ENCODE results near the gene RELT. TPM values are rescaled to one million over a fixed set of nuclear protein-coding genes. Genes with fewer than 3 reads are reported as not detected.

RELT gene, protein sequence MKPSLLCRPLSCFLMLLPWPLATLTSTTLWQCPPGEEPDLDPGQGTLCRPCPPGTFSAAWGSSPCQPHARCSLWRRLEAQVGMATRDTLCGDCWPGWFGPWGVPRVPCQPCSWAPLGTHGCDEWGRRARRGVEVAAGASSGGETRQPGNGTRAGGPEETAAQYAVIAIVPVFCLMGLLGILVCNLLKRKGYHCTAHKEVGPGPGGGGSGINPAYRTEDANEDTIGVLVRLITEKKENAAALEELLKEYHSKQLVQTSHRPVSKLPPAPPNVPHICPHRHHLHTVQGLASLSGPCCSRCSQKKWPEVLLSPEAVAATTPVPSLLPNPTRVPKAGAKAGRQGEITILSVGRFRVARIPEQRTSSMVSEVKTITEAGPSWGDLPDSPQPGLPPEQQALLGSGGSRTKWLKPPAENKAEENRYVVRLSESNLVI
- 10 to 100 TPM; 26.2 to 28.4 TPM for total RNA-seq

DNA sequence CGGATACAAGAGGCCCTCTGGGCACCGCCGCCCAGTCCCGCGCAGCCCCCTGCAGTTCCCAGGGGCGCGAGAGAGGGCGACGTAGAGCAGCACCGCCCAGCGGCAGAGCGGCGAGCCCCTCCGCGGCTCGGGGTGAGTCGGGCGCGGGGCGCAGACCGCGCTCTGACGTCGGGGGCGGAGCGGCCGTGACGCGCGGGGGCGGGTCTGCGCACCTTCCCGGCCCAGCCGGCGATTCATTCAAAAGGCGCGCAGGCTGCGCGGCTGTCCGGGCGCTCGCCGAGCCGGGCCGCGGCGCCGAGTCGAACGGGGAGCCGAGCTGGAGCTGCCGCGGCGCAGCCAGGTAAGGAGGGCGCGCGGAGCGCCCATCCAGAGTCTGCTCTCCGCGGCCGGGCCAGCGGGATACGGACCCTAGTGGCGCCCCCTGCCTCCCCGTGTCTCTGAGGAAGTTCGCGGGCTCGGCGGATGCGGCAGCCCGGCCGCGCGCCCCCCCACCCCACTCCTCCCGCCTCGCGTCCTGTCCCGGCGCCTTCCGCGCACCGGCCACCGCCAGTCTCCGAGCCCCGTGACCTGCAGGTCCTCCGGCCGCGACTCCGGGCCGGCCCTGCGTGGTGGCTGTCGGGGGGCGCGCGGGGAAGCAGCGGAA, at the start of gene RELT:
Gene RELT (plus strand): TSS at position 240 of the 643 bp plus-strand sequence. CDS start 12,738 bp downstream, outside the sequence.
- DNase-seq (peak; percentile 99), ATAC-seq (ENCODE audit: low read depth) (peak; percentile 79)
- Mint-ChIP-seq H3K9me3 (no peaks in the 10 kb centered on the region), H3K4me3 (peak within 1 kb of the TSS; percentile 93), H3K36me3 (peaks cover 5% of the 10 kb centered on the region), H3K4me1 (peaks cover 38% of the 10 kb centered on the region), H3K27ac (peak within 1 kb of the TSS; percentile 91), H3K27me3 (no peaks in the 10 kb centered on the region)
- POLR2A ChIA-PET = interaction anchor here (1.1 to 2.0 kb wide), 4 partner anchors 9 to 272 kb away, joined by 4 to 10 read pairs (median 8); no protein-coding TSS in a partner anchor

DNA sequence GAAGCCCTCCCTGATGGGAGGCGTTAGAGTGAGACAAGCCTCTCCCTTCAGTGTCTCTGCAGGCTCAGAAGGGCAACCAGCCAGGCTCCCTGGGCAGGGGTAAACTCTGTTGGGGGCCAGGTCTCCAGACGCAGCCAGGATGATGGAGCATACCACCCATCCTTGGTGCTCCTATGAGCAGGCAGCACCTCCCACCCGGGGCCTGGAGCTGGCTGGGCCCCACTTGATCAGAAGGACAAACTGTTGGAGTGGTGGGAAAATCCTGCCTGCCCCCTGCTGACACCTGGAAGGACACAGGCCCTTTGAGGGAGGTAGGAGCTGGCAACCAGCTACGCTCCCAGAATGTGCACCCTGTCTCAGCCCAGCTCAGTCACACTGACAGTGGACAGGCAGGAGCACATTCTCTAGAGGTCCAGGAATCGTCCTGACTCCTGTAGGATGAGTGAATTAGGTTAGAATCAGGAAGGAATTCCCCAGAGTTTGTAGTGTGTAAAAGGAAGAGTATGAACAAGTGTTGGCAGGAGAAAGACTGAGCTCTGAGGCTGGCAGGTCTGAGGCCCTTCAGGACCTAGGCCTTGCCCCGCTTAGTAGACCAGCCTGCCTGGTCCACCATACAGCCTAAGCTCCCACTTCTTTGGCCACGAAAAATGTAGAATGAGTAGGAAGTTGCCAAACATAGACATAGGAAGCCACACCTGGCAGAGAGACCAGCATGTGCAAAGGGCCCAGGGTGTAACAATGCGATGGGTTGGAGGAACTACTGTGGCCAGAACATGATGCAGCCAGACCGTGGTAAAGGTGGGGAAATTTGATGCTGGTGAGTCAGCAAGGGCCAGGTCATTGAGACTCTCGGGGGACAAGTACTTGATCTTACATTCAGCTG, 49.0 kb upstream of the RELT start:
- Mint-ChIP-seq H3K4me3 (no peak overlapping the region), H3K27ac (no peak overlapping the region), H3K36me3 (no peaks in the 10 kb centered on the region), H3K9me3 (no peaks in the 10 kb centered on the region), H3K4me1 (peaks cover 9% of the 10 kb centered on the region), H3K27me3 (no peaks in the 10 kb centered on the region)
- POLR2A ChIA-PET = interaction anchor here (0.6 kb wide), 1 partner anchor 525 kb away, joined by 3 read pairs; no protein-coding TSS in a partner anchor
- no peak for DNase-seq
- ATAC-seq (ENCODE audit: low read depth) = no peak

DNA sequence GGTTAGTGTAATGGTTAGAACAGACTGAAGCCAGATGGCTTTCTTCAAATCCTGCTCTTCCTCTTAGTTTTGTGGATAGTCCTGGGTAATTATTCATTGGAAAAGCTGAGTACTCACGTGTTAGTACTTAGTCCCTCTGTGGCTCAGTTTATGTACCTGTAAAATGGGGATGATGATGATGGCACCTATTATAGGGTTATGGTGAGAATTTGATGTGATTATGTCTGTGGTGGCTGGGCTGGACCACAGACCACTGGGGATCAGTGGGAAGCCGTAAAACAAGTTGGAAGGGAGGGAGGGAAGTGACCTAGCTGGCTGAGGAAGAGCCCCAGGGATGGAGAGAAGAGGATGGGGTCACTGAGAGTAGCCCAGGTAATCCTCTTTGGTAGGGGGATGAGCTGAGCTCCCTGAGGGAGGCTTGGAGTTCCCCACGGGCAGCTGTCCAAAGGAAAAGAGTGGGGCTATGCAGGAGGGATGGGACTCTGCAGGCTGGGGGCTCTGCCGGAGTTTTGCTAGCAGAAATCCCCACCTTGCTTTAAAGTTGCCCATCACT, 48.3 kb upstream of the RELT start:
- H3K27ac Mint-ChIP-seq = no peak overlapping the region
- POLR2A ChIA-PET = interaction anchor here (0.6 kb wide), 1 partner anchor 524 kb away, joined by 3 read pairs; no protein-coding TSS in a partner anchor
- ATAC-seq (ENCODE audit: low read depth) (no peak), DNase-seq (no peak)
- no peaks in the 10 kb centered on the region for H3K36me3 Mint-ChIP-seq
- H3K9me3 Mint-ChIP-seq = no peaks in the 10 kb centered on the region
- peaks cover 9% of the 10 kb centered on the region for H3K4me1 Mint-ChIP-seq
- no peaks in the 10 kb centered on the region for H3K27me3 Mint-ChIP-seq
- no peak overlapping the region for H3K4me3 Mint-ChIP-seq

GRCh38 chr11:73330569-73331093, 45.6 kb upstream of the RELT start:
- Mint-ChIP-seq H3K27me3 (peaks cover 3% of the 10 kb centered on the region), H3K27ac (no peak overlapping the region), H3K4me3 (no peak overlapping the region), H3K9me3 (no peaks in the 10 kb centered on the region), H3K4me1 (peaks cover 7% of the 10 kb centered on the region), H3K36me3 (no peaks in the 10 kb centered on the region)
- no peak for DNase-seq
- POLR2A ChIA-PET = no interaction called here
- ATAC-seq (ENCODE audit: low read depth) = no peak

DNA sequence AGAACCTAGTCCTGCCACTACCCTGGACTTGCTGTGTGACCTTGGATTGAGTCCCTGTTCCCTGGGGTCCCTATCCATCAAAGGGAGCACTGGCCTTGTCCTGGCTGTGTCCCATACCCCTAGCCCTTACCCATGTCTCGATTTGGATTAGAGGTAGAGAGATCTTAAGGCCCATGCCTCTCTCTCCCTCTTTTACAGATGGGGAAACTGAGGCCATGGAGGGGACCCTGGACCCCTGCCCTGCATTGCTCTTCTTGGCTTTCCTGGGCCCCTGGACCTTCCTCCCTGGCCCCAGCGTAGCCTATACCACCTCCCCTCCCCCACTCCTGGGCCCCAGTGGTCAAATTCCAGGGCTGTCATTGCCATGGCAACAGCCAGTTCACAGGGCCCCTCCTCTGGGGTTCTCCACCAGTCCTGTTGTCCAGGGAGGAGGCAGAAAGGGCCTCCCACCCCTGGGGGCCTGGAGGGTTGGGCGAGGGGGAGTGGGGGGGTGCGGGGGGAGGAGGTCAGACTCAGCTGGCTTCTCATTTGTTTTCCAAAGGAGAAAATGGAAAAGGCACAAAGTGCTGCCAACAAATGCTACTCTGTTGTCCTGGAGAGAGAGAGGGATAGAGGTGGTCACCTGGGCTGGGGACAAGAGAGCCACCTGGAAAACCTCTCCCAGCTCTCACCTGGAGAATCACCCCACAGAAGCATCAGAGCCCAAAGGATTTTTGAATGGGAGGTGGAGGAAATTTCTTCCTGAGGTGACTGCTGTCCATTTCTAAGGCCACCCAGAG, 44.9 kb upstream of the RELT start:
- Mint-ChIP-seq H3K4me1 (peaks cover 8% of the 10 kb centered on the region), H3K4me3 (no peak overlapping the region), H3K9me3 (no peaks in the 10 kb centered on the region), H3K36me3 (no peaks in the 10 kb centered on the region), H3K27ac (no peak overlapping the region), H3K27me3 (peaks cover 3% of the 10 kb centered on the region)
- POLR2A ChIA-PET = no interaction called here
- DNase-seq (no peak), ATAC-seq (ENCODE audit: low read depth) (no peak)

DNA sequence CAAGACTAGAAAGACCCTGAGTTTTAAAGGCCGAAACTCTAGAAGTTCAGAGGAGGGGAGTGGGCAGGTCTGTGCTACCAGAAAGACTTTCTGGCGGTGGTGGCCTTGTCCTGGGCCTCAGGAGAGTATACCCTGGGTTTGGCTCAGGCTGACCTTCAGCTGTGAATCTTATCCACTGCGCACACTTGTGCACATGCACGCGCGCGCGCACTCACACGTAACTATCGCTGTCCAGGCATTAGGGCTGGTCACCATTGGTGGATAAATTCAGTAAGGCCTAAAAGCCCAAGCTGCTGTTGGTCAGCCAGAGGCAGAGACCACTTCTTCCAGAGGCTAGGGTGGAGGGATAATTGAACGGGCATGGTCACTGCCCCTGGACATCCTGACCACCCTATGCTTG, 43.0 kb upstream of the RELT start:
- peaks cover 10% of the 10 kb centered on the region for H3K27me3 Mint-ChIP-seq
- H3K9me3 Mint-ChIP-seq = no peaks in the 10 kb centered on the region
- H3K4me3 Mint-ChIP-seq = no peak overlapping the region
- POLR2A ChIA-PET = no interaction called here
- no peak for DNase-seq
- H3K36me3 Mint-ChIP-seq = no peaks in the 10 kb centered on the region
- H3K4me1 Mint-ChIP-seq = peaks cover 5% of the 10 kb centered on the region
- no peak for ATAC-seq (ENCODE audit: low read depth)
- no peak overlapping the region for H3K27ac Mint-ChIP-seq

DNA sequence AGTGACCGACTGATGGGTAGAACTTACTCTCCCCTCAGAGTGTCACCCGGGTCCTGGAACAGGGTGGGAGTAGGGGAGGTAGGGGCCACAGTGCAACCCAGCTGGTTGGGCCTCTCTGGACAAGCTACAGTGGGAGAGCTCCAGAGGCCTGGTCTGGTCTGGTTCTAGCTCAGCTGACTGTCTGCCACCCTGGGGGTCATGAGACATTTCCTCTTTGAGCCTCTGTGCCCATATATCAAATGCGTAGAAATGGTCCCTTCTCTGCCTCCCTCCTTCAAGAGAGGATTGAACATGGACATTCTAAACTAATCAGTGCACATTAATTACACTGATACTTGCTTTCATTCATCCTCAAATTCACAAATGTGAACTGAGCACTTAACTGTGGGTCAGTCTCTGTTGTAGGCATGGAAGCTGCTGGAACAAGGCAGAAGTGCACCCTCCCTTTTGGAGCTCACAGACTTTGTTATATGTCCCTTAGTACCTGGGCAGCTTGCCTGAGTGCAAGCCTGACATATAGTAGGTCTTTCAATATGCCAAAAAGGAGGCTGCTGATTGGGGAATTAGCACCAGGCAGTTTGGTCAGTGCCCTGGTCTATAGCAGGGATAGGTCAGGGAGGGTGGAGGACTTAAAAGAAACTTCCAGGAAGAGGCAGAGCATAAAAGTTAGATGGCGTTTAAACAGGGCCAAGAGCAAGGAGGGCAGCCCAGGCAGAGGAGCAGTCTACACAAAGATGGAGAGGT, 42.4 kb upstream of the RELT start:
- Mint-ChIP-seq H3K9me3 (no peaks in the 10 kb centered on the region), H3K27ac (no peak overlapping the region), H3K4me1 (peaks cover 5% of the 10 kb centered on the region), H3K27me3 (peaks cover 10% of the 10 kb centered on the region), H3K36me3 (no peaks in the 10 kb centered on the region), H3K4me3 (no peak overlapping the region)
- DNase-seq (no peak), ATAC-seq (ENCODE audit: low read depth) (no peak)
- POLR2A ChIA-PET = no interaction called here

DNA sequence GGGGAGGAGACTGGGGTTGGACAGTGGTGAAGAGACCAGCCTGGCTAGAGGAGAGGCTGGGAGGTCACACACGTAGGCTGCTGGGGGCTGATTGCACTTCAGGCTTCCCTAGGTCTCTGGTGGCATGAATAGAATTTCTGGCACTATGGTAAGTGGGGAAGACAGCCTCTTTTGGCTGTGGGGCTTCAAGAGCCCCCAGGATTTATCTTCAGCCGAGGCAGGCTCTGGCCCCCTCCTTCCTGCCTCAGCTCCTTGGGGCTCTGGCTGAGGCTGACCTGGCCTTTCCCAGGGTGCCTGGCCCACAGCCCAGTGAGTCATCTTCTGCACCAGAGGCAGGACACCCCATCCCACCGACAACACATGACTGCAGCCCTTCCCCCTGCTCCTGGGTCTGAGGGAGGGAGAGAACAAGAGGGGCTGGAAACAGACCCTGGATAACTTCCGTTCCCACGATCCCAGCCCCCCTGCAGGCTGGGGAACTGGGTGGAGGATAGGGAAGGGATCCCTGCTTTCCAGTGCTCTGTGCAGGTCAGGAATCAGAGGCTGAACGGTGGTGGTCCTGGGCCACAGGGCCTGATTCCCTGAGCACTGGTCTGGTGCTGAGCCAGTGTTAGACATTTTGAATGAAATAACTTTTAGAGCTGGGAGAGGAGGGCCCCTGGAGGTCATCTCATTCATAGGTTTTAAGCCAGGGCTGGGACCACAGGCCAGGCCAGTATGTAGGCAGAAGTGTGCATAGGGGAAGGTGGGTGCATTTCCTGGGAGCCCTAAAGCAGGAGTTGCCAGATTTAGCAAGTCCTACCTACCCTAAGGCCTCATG, 41.6 kb upstream of the RELT start:
- ATAC-seq (ENCODE audit: low read depth) (no peak), DNase-seq (no peak)
- Mint-ChIP-seq H3K27ac (no peak overlapping the region), H3K9me3 (no peaks in the 10 kb centered on the region), H3K4me1 (peaks cover 5% of the 10 kb centered on the region), H3K27me3 (peaks cover 10% of the 10 kb centered on the region), H3K36me3 (no peaks in the 10 kb centered on the region), H3K4me3 (no peak overlapping the region)
- POLR2A ChIA-PET = interaction anchor here (0.8 to 2.0 kb wide), 2 partner anchors 12 to 27 kb away, joined by 3 to 6 read pairs; partner anchors contain the start of gene ARHGEF17

GRCh38 chr11:73335204-73335923, 40.8 kb upstream of the RELT start:
- Mint-ChIP-seq H3K27ac (no peak overlapping the region), H3K4me1 (peaks cover 5% of the 10 kb centered on the region), H3K36me3 (no peaks in the 10 kb centered on the region), H3K27me3 (peaks cover 10% of the 10 kb centered on the region), H3K4me3 (no peak overlapping the region), H3K9me3 (no peaks in the 10 kb centered on the region)
- POLR2A ChIA-PET = interaction anchor here (0.8 to 2.0 kb wide), 3 partner anchors 13 to 28 kb away, joined by 3 to 6 read pairs (median 4); partner anchors contain the start of gene ARHGEF17
- DNase-seq (peak; percentile 84), ATAC-seq (ENCODE audit: low read depth) (peak; percentile 58)

GRCh38 chr11:73337846-73338245, 38.4 kb upstream of the RELT start:
- no peak for DNase-seq
- Mint-ChIP-seq H3K27ac (no peak overlapping the region), H3K9me3 (no peaks in the 10 kb centered on the region), H3K4me3 (no peak overlapping the region), H3K27me3 (peaks cover 10% of the 10 kb centered on the region), H3K36me3 (no peaks in the 10 kb centered on the region), H3K4me1 (peaks cover 5% of the 10 kb centered on the region)
- ATAC-seq (ENCODE audit: low read depth) = no peak
- POLR2A ChIA-PET = interaction anchor here (1.5 kb wide), 1 partner anchor 30 kb away, joined by 4 read pairs; the partner anchor contains the start of gene ARHGEF17

All from activated naive CD8-positive, alpha-beta T cell treated with anti-CD3 and anti-CD28 coated beads, Interleukin-2, amount 10 ng/mL, durations not matched to agents 7 days and 5 days (primary cell).